ENCODE data around the gene PRICKLE4.
"Not testable (repeated sequence)": the region's sequence is repeated elsewhere in the genome, so short reads cannot be mapped to it uniquely, and the experiment has no call there.

The PRICKLE4 gene

DNA sequence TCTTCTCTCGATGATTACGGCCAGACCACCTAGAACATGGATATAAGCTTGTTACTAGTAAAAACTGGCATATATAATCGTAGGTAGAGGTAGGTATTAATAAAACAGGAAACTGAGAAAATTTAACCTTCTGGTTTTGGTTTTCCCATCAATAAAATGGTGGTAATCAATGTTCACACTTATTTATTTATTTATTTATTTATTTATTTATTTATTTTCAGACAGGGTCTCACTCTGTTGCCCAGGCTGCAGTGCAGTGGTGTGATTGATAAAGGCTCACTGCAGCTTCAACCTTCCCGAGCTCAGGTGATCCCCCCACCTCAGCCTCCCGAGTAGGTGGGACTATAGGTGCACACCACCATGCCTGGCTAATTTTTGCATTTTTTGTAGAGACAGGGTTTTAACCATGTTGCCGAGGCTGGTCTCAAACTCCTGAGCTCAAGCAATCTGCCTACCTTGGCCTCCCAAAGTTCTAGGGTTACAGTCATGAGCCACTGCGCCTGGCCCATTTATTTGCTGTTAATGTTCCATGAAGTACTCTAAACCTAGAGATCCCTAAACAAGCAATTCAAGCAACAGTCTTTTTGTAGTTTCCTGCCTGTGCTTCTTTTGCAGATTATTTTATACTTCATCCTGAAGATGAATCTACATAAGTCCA lies 18.4 kb downstream of the PRICKLE4 start:
- no peak for DNase-seq (ENCODE audit: low read depth)

DNA sequence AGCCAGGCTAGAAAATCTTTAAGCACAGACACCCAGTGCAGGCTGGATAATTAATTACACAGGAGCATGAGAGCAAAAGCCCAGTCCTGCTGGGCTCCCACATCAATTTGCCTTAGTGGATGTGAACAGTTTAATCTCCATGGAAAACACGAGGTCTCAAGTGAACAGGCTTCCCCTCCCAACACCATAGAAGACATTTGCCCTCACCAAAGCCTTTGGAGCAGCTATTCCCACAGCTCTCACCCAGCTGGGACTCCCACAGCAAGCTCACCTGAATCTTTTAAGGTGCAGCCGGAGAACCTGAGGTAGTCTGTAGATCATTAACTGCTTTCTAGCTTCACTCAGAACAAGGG lies 19.0 kb downstream of the PRICKLE4 start:
- no peak for DNase-seq (ENCODE audit: low read depth)

- no peak for DNase-seq (ENCODE audit: low read depth)
These were observed 20.8 kb downstream of the PRICKLE4 start for GRCh38 chr6:41801380-41801779.

DNA sequence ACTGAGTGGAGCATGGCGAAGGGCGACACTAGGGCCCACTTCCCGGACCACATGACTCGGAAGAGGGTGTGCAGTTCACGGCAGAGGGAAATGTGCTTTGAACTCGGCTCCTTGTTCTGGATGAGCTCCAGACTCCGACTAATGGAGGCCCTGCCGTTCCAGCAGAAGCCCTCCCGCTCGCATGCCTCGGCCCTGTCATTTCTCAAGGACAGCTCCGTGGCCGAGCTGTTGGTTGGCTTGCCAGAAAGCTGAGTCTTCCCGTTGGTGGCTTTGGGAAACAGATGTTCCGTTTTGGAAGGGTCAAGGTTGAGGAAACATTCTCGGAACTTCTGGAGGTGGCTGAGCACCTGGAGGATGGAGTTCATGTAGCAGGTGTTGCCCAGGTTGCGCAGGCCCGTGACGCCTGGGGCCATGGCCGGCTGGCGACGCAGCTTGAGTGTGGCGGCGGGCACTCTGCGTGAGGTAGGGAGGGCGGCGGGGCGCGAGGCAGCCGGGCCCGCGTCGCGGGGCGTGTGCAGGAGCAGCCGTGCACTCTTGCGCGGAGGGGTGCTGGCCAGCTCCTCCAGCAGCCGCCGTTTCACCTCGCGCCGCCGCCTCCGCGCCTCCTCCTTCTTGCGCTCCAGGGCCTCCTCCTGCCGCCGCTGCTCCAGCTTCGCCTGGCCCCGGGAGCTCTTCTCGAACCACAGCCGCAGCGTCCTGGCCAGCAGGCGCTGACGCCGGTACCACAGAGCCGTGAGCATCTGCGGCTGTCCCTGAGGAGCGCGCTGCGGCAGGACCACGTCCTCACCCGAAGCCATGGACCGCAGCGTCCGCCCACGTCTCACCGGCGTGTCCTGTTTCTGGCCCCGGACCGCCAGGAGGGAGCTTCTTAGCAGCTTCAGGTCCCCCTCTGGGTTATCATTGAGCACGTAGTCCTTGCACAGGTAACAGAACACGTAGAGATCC lies 25.5 kb downstream of the PRICKLE4 start:
- no peak for DNase-seq (ENCODE audit: low read depth)

- DNase-seq (ENCODE audit: low read depth) = no peak
These were observed 30.5 kb downstream of the PRICKLE4 start for GRCh38 chr6:41811095-41811494.

- DNase-seq (ENCODE audit: low read depth) = not testable (repeated sequence)
These were observed 31.4 kb downstream of the PRICKLE4 start for GRCh38 chr6:41811946-41812345.

GRCh38 chr6:41813469-41813868 lies 32.9 kb downstream of the PRICKLE4 start:
- DNase-seq (ENCODE audit: low read depth) = no peak

GRCh38 chr6:41813956-41814355 lies 33.4 kb downstream of the PRICKLE4 start:
- DNase-seq (ENCODE audit: low read depth) = no peak

GRCh38 chr6:41814629-41815028 lies 34.0 kb downstream of the PRICKLE4 start:
- DNase-seq (ENCODE audit: low read depth) = no peak

GRCh38 chr6:41815587-41815986 lies 35.0 kb downstream of the PRICKLE4 start:
- DNase-seq (ENCODE audit: low read depth) = no peak

- no peak for DNase-seq (ENCODE audit: low read depth)
These were observed 37.9 kb downstream of the PRICKLE4 start for GRCh38 chr6:41818271-41819054.

DNA sequence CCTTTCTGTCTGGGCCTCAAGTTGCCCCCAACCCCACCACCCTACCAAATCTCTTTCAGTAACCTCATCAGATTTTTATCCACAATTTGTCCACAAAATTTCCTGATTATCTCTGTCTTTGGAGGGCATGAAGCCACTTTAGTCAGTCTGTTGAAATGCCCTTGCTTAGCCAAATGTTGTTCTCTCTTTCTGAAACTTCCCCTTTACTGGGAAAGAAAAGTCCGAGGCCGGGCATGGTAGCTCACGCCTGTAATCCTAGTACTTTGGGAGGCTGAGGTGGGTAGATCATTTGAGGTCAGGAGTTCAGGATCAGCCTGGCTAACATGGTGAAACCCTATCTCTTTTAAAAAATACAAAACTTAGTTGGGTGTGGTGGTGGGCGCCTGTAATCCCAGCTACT lies 40.7 kb downstream of the PRICKLE4 start:
- no peak for DNase-seq (ENCODE audit: low read depth)

- no peak for DNase-seq (ENCODE audit: low read depth)
These were observed 41.4 kb downstream of the PRICKLE4 start for GRCh38 chr6:41822021-41822420.

GRCh38 chr6:41823178-41823577 lies 42.6 kb downstream of the PRICKLE4 start:
- no peak for DNase-seq (ENCODE audit: low read depth)

- peak; percentile 45 for DNase-seq (ENCODE audit: low read depth)
These were observed 44.3 kb downstream of the PRICKLE4 start for GRCh38 chr6:41824571-41825569.

DNA sequence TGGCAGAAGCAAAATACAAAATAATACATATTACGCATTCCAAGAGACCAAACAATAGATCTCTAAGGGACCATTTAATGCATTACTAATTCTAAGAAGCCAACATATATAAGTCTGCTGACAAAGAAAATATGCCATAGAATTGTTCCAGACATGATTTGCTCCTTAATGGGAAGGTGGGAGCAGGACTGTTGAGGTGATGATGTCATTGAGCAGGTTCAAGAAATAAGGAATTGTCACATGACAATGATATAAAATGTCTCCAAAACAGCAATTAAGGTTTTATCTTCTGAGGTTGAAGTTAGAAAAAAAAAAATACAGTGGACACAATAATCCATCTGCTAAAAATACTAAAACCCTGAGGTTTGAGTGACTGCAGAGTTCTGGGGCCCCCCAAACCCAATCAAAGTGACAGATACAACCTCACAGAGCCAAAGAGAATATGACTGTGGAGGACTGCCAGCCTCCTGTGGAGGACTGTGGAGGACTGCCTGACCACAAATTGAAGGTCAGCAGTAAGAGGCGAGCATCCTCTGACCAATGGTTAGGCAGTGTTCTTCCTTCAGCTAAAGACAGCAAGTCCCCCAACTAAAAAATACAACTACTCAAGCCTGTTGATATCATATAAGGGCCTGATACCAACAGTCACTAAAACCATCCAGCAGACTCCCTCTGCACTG lies 45.9 kb downstream of the PRICKLE4 start:
- no peak for DNase-seq (ENCODE audit: low read depth)

- DNase-seq (ENCODE audit: low read depth) = no peak
These were observed 51.7 kb downstream of the PRICKLE4 start for GRCh38 chr6:41832263-41832662.

GRCh38 chr6:41836022-41836659 lies 55.6 kb downstream of the PRICKLE4 start:
- DNase-seq (ENCODE audit: low read depth) = no peak

- DNase-seq (ENCODE audit: low read depth) = no peak
These were observed 56.1 kb downstream of the PRICKLE4 start for GRCh38 chr6:41836660-41837052.
